Measurements from ENCODE around the gene FBXO22. TPM values are rescaled to one million over a fixed set of nuclear protein-coding genes. Genes with fewer than 3 reads are reported as not detected.
"Not testable (repeated sequence)": the region's sequence is repeated elsewhere in the genome, so short reads cannot be mapped to it uniquely, and the experiment has no call there.

FBXO22 gene
- total RNA-seq, 1 donor from 2014 or later, result 45.4 TPM

- DNase-seq (ENCODE audit: low read depth in 2 of 2), result not testable (repeated sequence)
Observed at GRCh38 chr15:75976766-75977165, 73.1 kb downstream of the FBXO22 start.

GRCh38 chr15:75981149-75981815 lies 77.6 kb downstream of the FBXO22 start:
- DNase-seq (ENCODE audit: low read depth in 2 of 2), result no peak

- DNase-seq (ENCODE audit: low read depth in 2 of 2), result no peak
Observed at GRCh38 chr15:75982468-75982867, 78.8 kb downstream of the FBXO22 start.

DNA sequence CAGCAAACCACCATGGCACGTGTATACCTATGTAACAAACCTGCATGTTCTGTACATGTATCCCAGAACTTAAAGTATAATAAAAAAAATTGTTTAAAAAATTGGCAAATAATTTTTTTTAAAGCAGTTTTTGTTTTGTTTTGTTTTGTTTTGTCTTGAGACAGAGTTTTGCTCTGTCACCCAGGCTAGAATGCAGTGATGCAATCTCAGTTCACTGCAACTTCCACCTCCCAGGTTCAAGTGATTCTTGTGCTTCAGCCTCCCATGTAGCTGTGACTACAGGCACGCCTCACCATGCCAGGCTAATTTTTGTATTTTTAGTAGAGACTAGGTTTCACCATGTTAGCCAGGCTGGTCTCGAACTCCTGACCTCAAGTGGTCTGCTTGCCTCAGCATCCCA lies 81.0 kb downstream of the FBXO22 start:
- not testable (repeated sequence) for DNase-seq (ENCODE audit: low read depth in 2 of 2)

DNA sequence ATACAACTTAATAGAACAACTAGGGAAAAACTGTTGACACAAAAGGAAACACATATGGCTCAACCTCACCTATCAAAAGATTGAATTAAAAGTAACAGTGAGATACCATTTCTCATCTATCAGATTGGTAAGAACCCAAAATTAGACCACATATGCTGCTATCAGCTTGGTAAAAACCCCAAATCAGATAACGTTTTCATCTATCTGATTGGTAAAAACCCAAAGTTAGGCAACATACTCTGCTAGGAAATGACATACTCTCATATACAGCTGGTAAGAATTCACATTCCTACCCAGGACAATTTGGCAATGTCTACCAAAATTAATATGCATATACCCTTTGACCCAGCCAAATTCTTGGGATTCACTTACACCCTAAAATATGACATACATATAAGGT lies 82.3 kb downstream of the FBXO22 start:
- no peak for DNase-seq (ENCODE audit: low read depth in 2 of 2)

DNA sequence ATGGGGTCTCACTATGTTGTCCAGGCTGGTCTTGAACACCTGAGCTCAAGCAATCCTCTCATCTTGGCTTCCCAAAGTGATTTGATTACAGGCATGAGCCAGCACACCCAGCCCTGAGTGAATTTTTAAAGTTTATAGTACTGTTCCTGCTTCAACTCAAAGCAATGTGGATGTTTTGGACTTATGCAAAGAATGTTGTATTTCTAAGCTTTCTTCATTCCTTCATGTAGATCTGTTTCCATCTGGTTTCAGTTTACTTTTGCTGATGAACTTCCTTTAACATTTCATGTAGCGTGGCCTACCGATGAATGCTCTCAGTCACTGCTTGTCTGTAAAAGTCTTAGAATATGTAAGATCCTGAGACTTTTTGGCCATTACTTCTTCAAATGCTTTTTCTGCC lies 85.4 kb downstream of the FBXO22 start:
- no peak for DNase-seq (ENCODE audit: low read depth in 2 of 2)

DNA sequence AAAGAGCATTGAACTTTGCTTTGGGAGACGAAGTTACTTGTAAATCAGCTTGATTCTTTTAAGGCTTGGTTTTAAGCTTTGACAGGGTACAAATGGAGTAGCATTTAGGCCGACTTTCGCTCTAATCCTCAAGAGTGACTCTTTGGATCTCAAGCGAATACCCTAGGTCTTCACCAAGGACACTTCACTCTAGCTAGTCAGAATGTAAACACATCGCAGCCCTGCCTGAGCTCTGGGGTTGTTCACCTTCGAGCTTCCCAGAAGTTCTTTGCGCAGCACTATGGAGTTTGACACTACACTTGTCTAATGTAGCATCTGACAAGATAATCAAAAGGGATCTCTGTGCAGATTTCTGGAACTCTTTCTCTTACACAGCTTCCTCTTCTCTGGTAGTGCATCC lies 86.2 kb downstream of the FBXO22 start:
- DNase-seq (ENCODE audit: low read depth in 2 of 2), result no peak

Other genes starting within 250 kb of the FBXO22 start
- gene CSPG4, start 191.0 kb upstream of the FBXO22 start, total RNA-seq, result under 0.01 and 0.13 TPM in 2 replicates
- gene UBE2Q2, start 60.4 kb upstream of the FBXO22 start, total RNA-seq, result 44.2 and 51.3 TPM in 2 replicates
- gene NRG4, start 108.5 kb downstream of the FBXO22 start, total RNA-seq, result not detected in 2 replicates
- gene TMEM266, start 156.1 kb downstream of the FBXO22 start, total RNA-seq, result 0.13 TPM in 1 of 2 replicates, not detected in the other